GM12864 (cell line): Measurements from ENCODE around the gene CHRNE.

ENCODE experiments used
- DNase-seq: peaks from one replicate; pipeline ENCODE4 v3.0.0-alpha.2; 2011; ENCODE audit warnings: low read depth
- H3K4me3 ChIP-seq: 2 replicates; pipeline ENCODE4 v1.5.1; 2011; ENCODE audit warnings: mild to moderate bottlenecking, low read depth, low read length, control low read depth
- TF ChIP-seq, protein P1 (sequence below): IDR thresholded peaks from 2 replicates; pipeline ENCODE4 v1.5.1; 2011; ENCODE audit warnings: low read depth, mild to moderate bottlenecking, moderate library complexity, low read length, control low read depth, inconsistent platforms; ENCODE audit errors: missing control alignments

CHRNE gene

DNA sequence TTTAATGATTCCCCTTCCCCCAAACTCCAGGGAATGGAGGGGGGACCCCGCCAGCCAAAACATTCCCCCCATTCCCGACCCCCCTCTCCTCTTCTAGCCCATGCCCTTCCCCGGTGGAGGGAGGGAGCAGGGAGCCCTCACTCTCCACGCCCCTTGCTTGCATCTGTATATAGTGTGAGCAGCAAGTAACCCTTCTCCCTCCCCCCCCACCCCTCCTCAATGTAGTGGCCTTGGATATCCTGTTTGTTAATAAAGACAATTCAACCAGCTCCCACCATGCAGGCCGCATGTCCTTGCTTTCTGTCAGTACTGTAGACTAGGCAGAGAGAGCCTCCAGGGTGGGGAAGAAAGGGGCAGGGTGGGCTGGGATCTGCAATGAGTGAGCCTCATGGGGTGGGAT, 5.1 kb downstream of the CHRNE start:
- TF ChIP-seq, protein P1, sequence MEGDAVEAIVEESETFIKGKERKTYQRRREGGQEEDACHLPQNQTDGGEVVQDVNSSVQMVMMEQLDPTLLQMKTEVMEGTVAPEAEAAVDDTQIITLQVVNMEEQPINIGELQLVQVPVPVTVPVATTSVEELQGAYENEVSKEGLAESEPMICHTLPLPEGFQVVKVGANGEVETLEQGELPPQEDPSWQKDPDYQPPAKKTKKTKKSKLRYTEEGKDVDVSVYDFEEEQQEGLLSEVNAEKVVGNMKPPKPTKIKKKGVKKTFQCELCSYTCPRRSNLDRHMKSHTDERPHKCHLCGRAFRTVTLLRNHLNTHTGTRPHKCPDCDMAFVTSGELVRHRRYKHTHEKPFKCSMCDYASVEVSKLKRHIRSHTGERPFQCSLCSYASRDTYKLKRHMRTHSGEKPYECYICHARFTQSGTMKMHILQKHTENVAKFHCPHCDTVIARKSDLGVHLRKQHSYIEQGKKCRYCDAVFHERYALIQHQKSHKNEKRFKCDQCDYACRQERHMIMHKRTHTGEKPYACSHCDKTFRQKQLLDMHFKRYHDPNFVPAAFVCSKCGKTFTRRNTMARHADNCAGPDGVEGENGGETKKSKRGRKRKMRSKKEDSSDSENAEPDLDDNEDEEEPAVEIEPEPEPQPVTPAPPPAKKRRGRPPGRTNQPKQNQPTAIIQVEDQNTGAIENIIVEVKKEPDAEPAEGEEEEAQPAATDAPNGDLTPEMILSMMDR, result no peak
- no peak for DNase-seq
- H3K4me3 ChIP-seq, result no peak overlapping the region

DNA sequence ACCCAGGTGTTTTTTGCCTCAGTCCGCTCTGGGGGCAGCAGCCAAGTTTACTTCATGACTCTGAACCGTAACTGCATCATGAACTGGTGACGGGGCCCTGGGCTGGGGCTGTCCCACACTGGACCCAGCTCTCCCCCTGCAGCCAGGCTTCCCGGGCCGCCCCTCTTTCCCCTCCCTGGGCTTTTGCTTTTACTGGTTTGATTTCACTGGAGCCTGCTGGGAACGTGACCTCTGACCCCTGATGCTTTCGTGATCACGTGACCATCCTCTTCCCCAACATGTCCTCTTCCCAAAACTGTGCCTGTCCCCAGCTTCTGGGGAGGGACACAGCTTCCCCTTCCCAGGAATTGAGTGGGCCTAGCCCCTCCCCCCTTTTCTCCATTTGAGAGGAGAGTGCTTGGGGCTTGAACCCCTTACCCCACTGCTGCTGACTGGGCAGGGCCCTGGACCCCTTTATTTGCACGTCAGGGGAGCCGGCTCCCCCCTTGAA, 5.7 kb downstream of the CHRNE start:
- TF ChIP-seq, protein P1, result no peak
- DNase-seq, result no peak
- no peak overlapping the region for H3K4me3 ChIP-seq

DNA sequence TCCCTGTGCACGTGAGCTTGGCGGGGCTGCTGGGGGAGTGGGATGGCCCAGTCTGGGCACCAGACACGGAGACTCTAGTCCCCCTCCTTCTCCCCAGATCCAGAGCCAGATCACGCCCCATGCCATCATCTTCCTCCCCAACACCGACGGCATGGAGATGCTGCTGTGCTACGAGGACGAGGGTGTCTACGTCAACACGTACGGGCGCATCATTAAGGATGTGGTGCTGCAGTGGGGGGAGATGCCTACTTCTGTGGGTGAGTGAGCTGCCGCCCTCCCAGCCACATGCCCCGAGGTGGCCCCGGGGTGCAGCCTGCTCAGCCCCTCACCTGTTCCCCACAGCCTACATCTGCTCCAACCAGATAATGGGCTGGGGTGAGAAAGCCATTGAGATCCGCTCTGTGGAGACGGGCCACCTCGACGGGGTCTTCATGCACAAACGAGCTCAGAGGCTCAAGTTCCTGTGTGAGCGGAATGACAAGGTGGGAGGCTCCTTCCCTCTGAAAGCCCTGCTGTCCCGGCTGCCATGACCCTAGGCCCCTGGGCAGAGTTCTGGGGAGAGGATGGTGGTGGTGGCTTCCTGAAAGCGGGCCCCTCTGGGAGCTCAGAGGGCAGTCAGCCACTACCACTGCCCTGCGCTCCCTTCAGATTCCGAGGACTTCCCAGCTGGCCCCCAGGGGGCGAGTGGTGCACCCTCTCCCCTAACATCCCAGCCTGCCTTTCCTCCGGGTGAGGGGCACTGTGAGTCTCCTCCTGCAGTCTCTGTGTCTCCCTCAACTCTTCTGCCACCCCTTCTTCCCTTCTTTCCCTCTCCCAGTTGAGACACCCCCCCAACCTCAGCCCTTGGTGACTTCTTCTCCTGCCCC, 6.3 kb downstream of the CHRNE start:
- TF ChIP-seq, protein P1, result no peak
- H3K4me3 ChIP-seq, result no peak overlapping the region
- DNase-seq, result no peak

DNA sequence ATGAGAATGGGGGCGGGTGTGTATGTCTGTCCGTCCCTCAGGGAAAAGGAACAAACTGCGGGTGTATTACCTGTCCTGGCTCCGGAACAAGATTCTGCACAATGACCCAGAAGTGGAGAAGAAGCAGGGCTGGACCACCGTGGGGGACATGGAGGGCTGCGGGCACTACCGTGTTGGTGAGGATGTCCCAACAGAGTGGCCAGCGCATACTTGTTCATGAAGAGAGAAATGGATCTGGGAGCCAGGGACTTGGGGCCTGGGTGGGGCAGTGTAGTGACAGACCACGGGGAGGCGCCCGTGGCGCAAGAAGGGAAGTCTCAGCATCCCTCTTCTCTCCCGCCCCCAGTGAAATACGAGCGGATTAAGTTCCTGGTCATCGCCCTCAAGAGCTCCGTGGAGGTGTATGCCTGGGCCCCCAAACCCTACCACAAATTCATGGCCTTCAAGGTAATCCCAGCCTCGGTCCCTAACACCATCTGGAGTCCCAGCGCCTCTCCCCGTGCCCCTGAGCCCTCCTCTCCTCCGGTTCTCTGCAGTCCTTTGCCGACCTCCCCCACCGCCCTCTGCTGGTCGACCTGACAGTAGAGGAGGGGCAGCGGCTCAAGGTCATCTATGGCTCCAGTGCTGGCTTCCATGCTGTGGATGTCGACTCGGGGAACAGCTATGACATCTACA, 7.1 kb downstream of the CHRNE start:
- no peak for DNase-seq
- H3K4me3 ChIP-seq, result no peak overlapping the region
- TF ChIP-seq, protein P1, result no peak

DNA sequence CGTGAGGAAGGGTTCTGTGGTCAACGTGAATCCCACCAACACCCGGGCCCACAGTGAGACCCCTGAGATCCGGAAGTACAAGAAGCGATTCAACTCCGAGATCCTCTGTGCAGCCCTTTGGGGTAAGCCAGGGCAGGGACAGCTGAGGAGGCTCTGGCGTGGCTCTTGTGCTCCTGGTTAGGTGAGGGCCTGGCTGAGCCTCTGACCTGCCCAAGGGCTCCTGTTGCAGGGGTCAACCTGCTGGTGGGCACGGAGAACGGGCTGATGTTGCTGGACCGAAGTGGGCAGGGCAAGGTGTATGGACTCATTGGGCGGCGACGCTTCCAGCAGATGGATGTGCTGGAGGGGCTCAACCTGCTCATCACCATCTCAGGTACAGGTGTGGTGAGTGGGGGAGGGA, 7.8 kb downstream of the CHRNE start:
- TF ChIP-seq, protein P1, result no peak
- DNase-seq, result no peak

DNA sequence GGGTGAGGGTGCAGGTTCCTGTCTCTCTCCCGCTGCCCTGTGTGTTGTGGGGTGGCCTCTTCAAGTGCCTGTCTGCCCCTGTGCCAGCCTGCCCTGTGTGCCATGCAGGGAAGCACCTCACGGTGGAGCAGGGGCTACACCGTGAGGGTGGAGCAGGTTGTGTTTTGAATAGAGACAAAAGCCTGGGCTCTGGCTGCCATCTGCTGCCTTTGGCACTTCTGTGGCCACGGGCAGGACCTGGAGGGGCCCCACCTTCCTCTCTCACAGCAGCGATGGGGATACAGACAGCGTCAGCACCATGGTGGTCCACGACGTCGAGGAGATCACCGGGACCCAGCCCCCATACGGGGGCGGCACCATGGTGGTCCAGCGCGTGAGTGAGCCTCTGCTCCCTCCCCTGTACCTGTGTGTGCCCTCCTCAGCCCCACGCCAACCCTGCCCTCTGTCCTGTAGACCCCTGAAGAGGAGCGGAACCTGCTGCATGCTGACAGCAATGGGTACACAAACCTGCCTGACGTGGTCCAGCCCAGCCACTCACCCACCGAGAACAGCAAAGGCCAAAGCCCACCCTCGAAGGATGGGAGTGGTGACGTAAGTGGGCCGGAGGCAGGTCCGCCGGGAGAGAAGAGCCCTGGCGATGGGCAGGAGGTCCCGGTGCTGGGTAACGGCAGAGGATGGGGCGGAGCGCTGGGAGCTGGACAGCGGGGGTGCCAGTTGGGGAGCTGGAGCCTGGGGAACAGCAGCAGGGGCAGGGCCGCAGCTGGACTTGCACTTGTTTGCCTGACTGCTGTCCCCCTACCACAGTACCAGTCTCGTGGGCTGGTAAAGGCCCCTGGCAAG, 9.0 kb downstream of the CHRNE start:
- TF ChIP-seq, protein P1, result no peak
- H3K4me3 ChIP-seq, result no peak overlapping the region
- DNase-seq, result no peak

More for the DNA sequence above, 7.8 kb downstream of the CHRNE start:
- H3K4me3 ChIP-seq, result no peak overlapping the region
